ENCODE results near the gene OGFOD2.

OGFOD2 gene

DNA sequence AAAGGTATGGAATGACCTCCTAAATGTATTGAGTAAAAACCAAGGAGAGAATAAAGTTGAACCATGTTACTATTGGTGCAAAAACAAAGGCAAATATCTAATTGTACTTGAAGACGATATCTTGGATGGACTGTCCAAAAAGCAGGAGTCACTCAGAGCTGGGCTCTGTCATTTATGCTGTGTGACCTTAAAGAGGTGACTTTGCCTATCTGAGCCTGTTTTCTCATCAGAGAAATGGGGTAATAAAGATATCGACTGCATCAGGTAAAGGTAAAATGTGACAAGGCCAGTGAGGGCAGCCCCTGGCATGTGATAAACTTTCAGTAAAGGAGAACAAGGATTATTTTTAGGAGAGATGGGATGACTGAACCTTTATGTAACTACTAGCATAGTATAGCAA, 6.9 kb upstream of the OGFOD2 start:
- TF ChIP-seq ZFX (IDR thresholded peaks at IDR 0.05) (no peak), CTCF (conservative IDR thresholded peaks at IDR 0.05) (no peak)

GRCh38 chr12:122969676-122970075, 5.4 kb upstream of the OGFOD2 start:
- TF ChIP-seq CTCF (conservative IDR thresholded peaks at IDR 0.05) (no peak), ZFX (IDR thresholded peaks at IDR 0.05) (no peak)
- H3K27ac ChIP-seq, result no peak overlapping the region

More for the DNA sequence above, 6.9 kb upstream of the OGFOD2 start:
- no peak overlapping the region for H3K27ac ChIP-seq

- no peak for TF ChIP-seq CTCF (conservative IDR thresholded peaks at IDR 0.05)
- TF ChIP-seq ZFX (IDR thresholded peaks at IDR 0.05), result no peak
- H3K27ac ChIP-seq, result peak overlapping the region; percentile 92
These were observed 661 bp upstream of the OGFOD2 start for GRCh38 chr12:122974274-122974891.

- TF ChIP-seq ZFX (IDR thresholded peaks at IDR 0.05) (no peak), CTCF (conservative IDR thresholded peaks at IDR 0.05) (no peak)
- peak overlapping the region; percentile 92 for H3K27ac ChIP-seq
These were observed 975 bp downstream of the OGFOD2 start for GRCh38 chr12:122975790-122976647.

DNA sequence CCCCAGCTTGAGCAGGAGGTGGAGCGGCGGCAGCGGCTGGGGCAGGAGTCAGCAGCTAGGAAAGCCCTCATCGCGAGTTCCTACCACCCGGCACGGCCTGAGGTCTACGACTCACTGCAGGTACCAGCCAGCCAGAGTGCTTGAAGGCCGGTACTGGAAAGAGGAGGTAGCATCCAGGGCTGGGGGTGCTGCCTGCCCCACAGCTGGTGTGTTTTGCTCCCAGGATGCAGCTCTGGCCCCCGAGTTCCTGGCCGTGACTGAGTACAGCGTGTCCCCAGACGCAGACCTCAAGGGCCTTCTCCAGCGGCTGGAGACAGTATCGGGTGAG, 1.6 kb downstream of the OGFOD2 start:
- peak overlapping the region; percentile 92; the same call in 1 of the 2 replicates for H3K27ac ChIP-seq
- TF ChIP-seq ZFX (IDR thresholded peaks at IDR 0.05) (no peak), CTCF (conservative IDR thresholded peaks at IDR 0.05) (no peak)

DNA sequence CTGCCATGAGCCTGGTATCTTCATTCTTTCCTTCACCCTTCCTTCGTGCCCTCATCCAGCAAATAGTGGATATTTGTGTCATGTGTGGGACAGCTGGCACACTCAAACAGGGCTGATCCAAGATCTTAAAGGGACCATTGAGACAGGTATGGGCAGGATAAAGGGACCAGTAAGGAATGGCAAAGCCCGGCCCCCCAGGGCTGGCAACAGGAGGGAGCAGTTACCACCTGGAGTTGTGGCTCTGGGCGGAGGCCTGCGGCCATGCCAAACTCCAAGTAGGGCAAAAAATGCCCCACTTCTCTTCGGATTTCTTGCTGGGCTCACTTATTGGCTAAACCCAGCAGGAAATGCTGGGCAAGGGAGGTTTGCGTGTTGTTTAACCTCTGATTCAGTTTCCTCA, 2.1 kb downstream of the OGFOD2 start:
- H3K27ac ChIP-seq, result no peak overlapping the region

More for the DNA sequence above, 2.1 kb downstream of the OGFOD2 start:
- TF ChIP-seq ZFX (IDR thresholded peaks at IDR 0.05), result no peak
- no peak for TF ChIP-seq CTCF (conservative IDR thresholded peaks at IDR 0.05)
